Thymus (tissue), 11 donors: ENCODE data around the gene AGAP3. TPM values are rescaled to one million over a fixed set of nuclear protein-coding genes. Genes with fewer than 3 reads are reported as not detected.

Experiments
- DNase-seq, 9 donors: peaks; one replicate each; pipeline ENCODE4 v3.0.0-alpha.2; 2013; ENCODE audit warnings: low spot score in 9 of 9, low read depth in 6 of 9, missing footprints in 1 of 9
- H3K27ac ChIP-seq, 2 donors: one replicate each; pipeline ENCODE4 v1.5.1; 2013; ENCODE audit warnings: control low read depth in 1 of 2, low read depth in 1 of 2, low read length in 1 of 2, mild to moderate bottlenecking in 1 of 2, moderate library complexity in 1 of 2
- H3K27me3 ChIP-seq, 2 donors: one replicate each; pipeline ENCODE4 v1.5.1; 2013; ENCODE audit warnings: low read length in 1 of 2; ENCODE audit not compliant: control insufficient read depth in 2 of 2, insufficient read depth in 1 of 2
- H3K36me3 ChIP-seq, 2 donors: one replicate each; pipeline ENCODE4 v1.5.1; 2013; ENCODE audit warnings: low read length in 1 of 2, mild to moderate bottlenecking in 1 of 2, moderate library complexity in 1 of 2; ENCODE audit not compliant: control insufficient read depth in 2 of 2, insufficient read depth in 2 of 2
- H3K4me1 ChIP-seq, 2 donors: one replicate each; pipeline ENCODE4 v1.5.1; 2013; ENCODE audit warnings: low read length in 2 of 2; ENCODE audit not compliant: control insufficient read depth in 2 of 2, insufficient read depth in 2 of 2
- H3K4me3 ChIP-seq, 2 donors: one replicate each; pipeline ENCODE4 v1.5.1; 2013; ENCODE audit warnings: low read length in 2 of 2, control low read depth in 1 of 2, mild to moderate bottlenecking in 1 of 2
- H3K9me3 ChIP-seq, 2 donors: one replicate each; pipeline ENCODE4 v1.5.1; 2013; ENCODE audit warnings: low read length in 1 of 2, mild to moderate bottlenecking in 1 of 2; ENCODE audit not compliant: control insufficient read depth in 2 of 2, insufficient read depth in 1 of 2
- WGBS: extraction: QIAGEN DNeasy Blood & Tissue Kit; methylation state at CpG from one replicate; pipeline ENCODE4 v1.1.7; 2013; 5-methylcytosine and 5-hydroxymethylcytosine counted together
- polyA plus RNA-seq: library from polyadenylated mRNA; stranded (reverse); fragments of 200-250 nt; gene quantifications from one replicate; pipeline ENCODE4 v1.2.3, GENCODE V29; 2013
- total RNA-seq: library from RNA; stranded (reverse); fragments of 120-200 nt; gene quantifications from one replicate; pipeline ENCODE4 v1.2.4, GENCODE V29; 2013
- donor health status: healthy.

The AGAP3 gene
- total and polyA plus RNA-seq, 2 donors: 8.2 to 43.2 TPM

DNA sequence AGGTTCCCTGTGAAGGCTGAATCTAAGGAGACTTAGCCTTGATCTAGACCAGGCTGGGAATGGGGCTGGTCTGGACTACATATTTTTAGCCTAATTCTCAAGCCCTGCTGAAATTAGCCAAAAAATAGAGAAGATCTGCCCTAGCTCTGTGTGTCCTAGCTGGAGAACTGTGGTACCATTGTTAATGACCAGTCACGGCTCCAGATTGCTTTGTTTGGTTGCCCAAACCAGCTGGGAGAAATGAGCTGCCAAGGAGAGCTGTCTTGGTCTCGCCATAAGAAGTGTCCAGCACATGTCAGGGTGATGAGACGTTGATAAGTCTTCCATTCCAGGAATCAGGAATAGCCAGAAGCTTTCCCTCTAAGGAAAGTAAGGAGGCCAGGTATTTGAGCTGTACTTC lies 60.5 kb downstream of the AGAP3 start:
- H3K9me3 ChIP-seq: no peaks in the 10 kb centered on the region
- no peak for DNase-seq
- H3K27me3 ChIP-seq: peaks cover 4 to 33% of the 10 kb centered on the region in 2 donors
- H3K27ac ChIP-seq: no peak overlapping the region
- H3K4me1 ChIP-seq: no peaks in the 10 kb centered on the region
- WGBS: 96% methylated on average over 3 of the region's 3 CpGs
- H3K36me3 ChIP-seq: peaks cover 0 to 4% of the 10 kb centered on the region in 2 donors
- no peak overlapping the region for H3K4me3 ChIP-seq

DNA sequence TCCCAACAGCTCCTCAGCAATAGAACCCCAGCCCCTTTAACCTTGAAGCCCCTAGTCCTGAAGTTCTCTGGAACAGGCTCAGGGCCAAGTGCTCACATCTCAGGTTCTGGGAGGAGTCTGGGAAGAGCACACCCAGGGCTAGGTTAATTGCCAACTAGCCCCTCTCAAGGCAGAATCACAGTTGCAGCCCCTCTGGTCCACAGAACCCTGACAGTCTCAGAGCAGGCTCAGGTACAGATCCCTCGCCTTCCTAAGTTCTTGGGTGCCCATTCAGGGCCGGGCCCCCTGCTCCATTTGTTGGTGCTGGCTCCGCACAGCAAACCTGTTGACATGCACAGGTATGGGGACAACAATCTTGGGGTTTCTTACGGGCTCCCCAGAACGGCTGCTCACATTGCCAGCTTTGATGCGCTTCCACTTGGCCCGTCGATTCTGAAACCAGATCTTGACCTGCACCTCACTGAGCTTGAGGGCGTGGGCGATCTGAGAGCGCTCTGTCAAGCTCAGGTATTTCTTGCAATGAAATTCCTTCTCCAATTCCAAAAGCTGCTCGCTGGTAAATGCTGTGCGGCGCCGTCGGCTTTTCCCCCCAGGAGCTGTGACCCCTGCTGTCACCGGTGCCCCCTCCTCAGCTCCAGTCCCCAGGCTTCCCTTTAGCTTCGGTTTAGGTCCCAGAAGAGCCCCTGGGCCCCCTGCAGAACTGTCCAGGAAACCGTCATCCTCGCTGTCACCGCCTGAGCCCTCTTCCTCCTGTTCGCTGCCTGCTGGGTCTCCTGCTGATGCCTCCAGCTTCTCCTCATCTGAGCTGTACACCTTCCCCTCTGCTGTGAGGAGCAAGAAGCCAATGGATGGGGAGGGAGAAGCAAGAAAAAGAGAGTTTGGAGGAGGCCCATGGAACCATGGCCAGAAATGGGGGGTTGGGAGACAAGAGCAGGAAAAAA lies 62.3 kb downstream of the AGAP3 start:
- Histone ChIP-seq H3K27me3 (peaks cover 8 to 45% of the 10 kb centered on the region in 2 donors), H3K36me3 (peaks cover 0 to 4% of the 10 kb centered on the region in 2 donors), H3K4me3 (no peak overlapping the region), H3K27ac (no peak overlapping the region), H3K4me1 (no peaks in the 10 kb centered on the region), H3K9me3 (no peaks in the 10 kb centered on the region)
- DNase-seq: no peak
- WGBS: 69% methylated on average over 22 of the region's 22 CpGs

DNA sequence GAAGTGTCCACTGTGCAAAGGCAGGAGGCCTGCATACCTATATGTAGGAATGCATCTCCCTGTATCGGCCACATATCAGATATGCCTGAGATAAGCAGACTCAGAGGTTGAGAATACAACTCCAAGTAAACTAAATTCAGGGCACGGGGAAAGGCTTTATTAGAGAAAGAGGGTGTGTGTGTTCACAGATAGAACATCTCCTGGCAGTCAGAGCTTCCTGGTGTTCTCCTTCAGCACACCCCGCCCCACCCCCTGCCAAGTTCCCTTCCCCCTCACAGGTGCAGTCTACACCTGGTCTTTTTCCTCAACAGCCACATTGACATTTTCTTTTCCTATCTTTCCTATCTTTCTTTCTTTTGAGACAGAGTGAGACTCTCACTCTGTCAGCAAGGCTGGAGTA lies 64.1 kb downstream of the AGAP3 start:
- H3K4me3 ChIP-seq: no peak overlapping the region
- H3K27me3 ChIP-seq: peaks cover 8 to 53% of the 10 kb centered on the region in 2 donors
- H3K4me1 ChIP-seq: no peaks in the 10 kb centered on the region
- H3K27ac ChIP-seq: no peak overlapping the region
- no peaks in the 10 kb centered on the region for H3K36me3 ChIP-seq
- no peaks in the 10 kb centered on the region for H3K9me3 ChIP-seq
- no peak for DNase-seq
- 86% methylated on average over 3 of the region's 3 CpGs for WGBS

DNA sequence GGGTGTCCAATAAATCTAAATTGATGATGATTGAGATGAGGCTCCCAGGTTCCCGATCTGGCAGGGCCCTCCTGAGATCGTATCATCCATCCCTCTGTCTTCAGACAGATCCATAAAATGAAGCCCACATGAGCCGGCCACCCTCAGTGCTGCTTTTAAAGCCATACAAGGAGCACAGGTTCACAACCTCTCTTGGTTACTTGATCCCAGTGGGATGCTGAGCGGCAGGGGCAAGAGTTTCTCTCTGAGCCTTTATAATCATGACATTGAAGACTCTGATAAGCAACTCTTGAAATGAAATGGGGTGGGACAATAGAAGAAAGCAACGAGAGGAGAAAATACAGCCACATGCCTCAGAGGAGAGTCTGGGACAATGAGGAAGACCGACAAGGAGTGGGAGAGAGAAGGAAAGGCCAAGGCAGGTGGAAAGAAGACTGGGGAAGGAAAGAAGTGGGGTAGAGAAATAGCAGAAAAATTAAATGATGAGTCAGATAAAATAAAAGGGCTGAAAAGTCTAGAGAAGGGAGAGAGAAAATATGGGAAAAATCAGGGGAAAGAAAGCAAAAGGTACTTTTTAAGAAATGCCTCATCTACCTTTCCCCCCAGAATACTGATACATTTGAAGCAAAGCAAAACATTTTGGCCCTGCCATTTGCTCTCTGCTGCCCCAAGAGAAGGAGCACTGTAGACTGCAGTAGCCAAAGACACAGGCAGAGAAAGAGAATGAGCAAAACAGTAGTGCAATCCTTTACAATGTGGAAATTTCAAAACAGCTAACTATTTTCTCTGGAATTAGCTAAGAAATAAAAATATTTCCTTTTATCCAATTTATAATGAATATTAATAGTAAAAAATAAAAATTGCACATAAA lies 66.6 kb downstream of the AGAP3 start:
- DNase-seq: no peak
- Histone ChIP-seq H3K27me3 (peaks cover 10 to 59% of the 10 kb centered on the region in 2 donors), H3K27ac (no peak overlapping the region), H3K36me3 (no peaks in the 10 kb centered on the region), H3K4me3 (no peak overlapping the region), H3K4me1 (no peaks in the 10 kb centered on the region), H3K9me3 (no peaks in the 10 kb centered on the region)
- WGBS: 79% methylated on average over 6 of the region's 6 CpGs

DNA sequence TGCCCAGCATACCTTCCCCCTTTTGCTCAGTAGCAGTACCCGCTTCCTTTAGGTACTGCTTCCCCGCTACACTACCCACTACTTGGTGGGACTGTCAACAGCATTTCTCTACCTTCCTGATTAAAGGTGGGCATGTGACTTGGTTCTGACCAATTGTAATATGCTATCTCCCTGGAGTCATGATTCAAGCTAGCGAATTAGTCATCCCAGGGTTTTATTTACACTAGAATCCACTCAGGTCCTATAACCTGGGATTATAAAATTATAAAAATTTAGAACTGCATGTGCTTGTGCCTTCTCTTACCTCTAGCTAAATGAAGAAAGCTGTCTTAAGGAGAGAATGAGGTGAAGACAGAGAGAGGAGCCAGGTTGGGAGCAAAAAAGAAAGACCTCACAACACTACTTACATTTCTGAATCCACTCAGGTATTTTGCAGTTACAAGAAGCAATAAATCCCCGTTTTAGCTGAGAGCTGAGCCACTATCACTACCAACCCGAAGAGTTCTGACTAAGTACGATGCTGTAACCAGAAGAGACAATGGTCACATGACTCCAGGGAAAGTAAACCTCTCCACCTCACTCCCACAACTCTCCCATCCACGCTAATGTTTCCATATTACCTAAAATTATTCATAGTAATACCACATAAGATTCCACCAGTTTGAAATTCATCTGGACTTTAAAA lies 71.5 kb downstream of the AGAP3 start:
- no peak for DNase-seq
- Histone ChIP-seq H3K27me3 (peaks cover 4 to 50% of the 10 kb centered on the region in 2 donors), H3K27ac (no peak overlapping the region), H3K36me3 (no peaks in the 10 kb centered on the region), H3K4me1 (no peaks in the 10 kb centered on the region), H3K4me3 (no peak overlapping the region), H3K9me3 (no peaks in the 10 kb centered on the region)
- WGBS: 92% methylated on average over 7 of the region's 7 CpGs

DNA sequence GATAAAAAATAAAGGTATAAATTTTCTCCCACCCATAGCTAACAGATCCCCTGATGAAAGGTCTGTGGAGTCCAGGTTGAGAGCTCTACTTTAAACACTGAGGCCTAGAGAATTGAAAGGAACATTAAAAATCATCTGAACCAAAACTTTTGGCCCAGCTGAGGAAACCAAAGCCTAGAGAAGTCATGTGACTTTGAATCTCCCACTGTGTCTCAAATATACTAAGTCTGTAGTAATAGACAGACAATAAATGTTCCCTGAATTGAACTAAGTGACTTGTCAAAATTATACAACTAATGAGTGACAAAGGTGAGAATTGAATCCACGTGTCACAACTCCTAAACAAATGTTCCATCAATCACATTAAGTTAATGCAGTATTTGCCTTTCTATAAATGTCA lies 75.5 kb downstream of the AGAP3 start:
- 97% methylated on average over 1 of the region's 1 CpG for WGBS
- no peak overlapping the region for H3K27ac ChIP-seq
- H3K4me1 ChIP-seq: no peaks in the 10 kb centered on the region
- no peaks in the 10 kb centered on the region for H3K9me3 ChIP-seq
- H3K36me3 ChIP-seq: no peaks in the 10 kb centered on the region
- no peak overlapping the region for H3K4me3 ChIP-seq
- H3K27me3 ChIP-seq: peaks cover 28 to 71% of the 10 kb centered on the region in 2 donors
- no peak for DNase-seq

DNA sequence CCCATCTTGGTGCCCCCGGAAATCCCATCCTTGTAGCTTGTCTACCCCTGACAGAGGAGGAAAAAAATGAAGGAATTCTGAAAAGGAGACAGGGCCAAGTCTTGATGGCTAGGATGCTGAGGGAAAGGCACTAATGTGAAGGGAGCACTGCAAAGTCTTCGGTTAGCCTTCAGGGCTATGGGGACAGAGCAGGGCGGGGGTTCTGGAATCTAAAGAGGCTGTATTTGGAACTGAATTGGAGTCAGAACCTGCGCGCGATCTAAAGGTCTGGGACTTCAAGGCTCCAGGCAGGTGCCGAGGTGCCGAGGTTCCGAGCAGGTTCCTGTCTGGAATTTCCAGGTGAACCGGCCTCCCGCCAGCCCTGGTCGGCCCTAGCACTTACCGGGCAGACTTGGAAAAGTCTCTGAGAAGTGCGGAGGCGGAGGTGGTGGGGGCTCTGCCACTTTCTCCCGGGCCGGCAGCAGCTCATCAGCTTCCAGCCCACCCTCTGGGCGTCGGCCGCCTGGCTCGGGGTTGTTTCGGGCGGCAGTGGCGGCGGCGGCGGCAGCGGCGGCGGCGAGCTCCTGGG lies 80.4 kb downstream of the AGAP3 start:
- Histone ChIP-seq H3K4me3 (peak overlapping the region in 1 of 2 donors; percentile 33), H3K36me3 (no peaks in the 10 kb centered on the region), H3K4me1 (no peaks in the 10 kb centered on the region), H3K27ac (no peak overlapping the region), H3K27me3 (peaks cover 59 to 89% of the 10 kb centered on the region in 2 donors), H3K9me3 (no peaks in the 10 kb centered on the region)
- no peak for DNase-seq
- WGBS: 16% methylated on average over 31 of the region's 31 CpGs

DNA sequence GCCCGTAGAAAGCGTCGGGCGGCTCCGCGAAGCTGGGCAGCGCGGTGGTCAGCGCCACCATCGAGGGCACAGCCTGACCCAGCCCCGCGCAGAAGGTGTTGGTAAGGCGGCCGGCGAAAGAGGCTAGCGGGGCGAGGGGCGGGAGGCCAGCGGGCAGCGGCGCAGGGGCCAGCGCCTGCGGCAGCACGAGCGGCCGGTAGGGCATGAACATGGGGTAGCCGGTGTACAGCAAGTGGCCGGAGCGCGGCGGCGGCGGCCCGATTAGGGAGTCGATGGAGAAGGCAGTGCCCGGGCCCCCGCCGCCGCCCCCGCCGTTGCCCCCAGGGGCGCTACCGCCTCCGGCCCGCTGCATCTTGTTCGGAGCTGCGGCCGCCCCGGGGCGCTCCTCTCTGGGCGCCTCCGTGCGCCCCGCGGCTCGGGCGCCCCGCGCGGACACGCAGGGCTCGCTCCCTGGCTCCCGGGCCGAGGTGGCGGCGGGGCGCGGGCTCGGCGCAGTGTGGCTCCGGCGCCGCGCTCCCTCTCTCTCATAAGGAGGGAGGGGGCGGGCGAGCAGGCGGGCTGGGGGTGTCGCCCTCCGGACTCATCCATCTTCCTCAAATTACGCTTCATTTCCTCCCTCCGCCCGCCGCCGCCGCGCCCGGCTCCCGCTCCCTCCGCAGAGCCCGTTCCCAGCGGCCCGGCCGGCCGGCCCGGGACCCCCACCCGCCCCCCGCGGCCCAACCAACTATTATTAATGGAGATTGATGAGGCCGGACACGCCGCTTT lies 81.1 kb downstream of the AGAP3 start, which contains the start of gene GBX1:
TSS of gene GBX1 (minus strand) at position 498 of the 765 bp plus-strand sequence. CDS start at position 352, 146 bp downstream.
- Histone ChIP-seq H3K9me3 (peaks cover 0 to 1% of the 10 kb centered on the region in 2 donors), H3K4me1 (no peaks in the 10 kb centered on the region), H3K27me3 (peaks cover 62 to 96% of the 10 kb centered on the region in 2 donors), H3K4me3 (peak within 1 kb of the TSS in 1 of 2 donors; percentile 33), H3K27ac (no peak within 1 kb of the TSS), H3K36me3 (no peaks in the 10 kb centered on the region)
- 1% methylated on average over 101 of the region's 101 CpGs for WGBS
- no peak for DNase-seq
